Skeletal muscle tissue (tissue), 4 donors: Measurements from ENCODE around the gene STK25. TPM values are rescaled to one million over a fixed set of nuclear protein-coding genes. Genes with fewer than 3 reads are reported as not detected.

Source experiments
- H3K27ac ChIP-seq: one replicate; pipeline ENCODE4 v1.7.0; 2013; ENCODE audit warnings: mild to moderate bottlenecking, low read depth, low read length, inconsistent platforms
- H3K27me3 ChIP-seq, 3 donors: one replicate each; pipeline ENCODE4 v1.7.0; 2013; ENCODE audit warnings: low read length in 3 of 3; ENCODE audit not compliant: control insufficient read depth in 3 of 3, insufficient read depth in 3 of 3
- H3K36me3 ChIP-seq, 3 donors: one replicate each; pipeline ENCODE4 v1.7.0; 2013; ENCODE audit warnings: low read length in 3 of 3; ENCODE audit not compliant: control insufficient read depth in 3 of 3, insufficient read depth in 3 of 3
- H3K4me1 ChIP-seq, 3 donors: one replicate each; pipeline ENCODE4 v1.7.0; 2013; ENCODE audit warnings: low read length in 3 of 3, mild to moderate bottlenecking in 3 of 3; ENCODE audit not compliant: control insufficient read depth in 3 of 3, insufficient read depth in 3 of 3
- H3K4me3 ChIP-seq, 3 donors: one replicate each; pipeline ENCODE4 v1.7.0; 2013; ENCODE audit warnings: low read length in 3 of 3
- H3K9ac ChIP-seq, 3 donors: one replicate each; pipeline ENCODE4 v1.7.0; 2013; ENCODE audit warnings: low read length in 3 of 3, mild to moderate bottlenecking in 3 of 3, moderate library complexity in 2 of 3, low read depth in 1 of 3
- H3K9me3 ChIP-seq, 3 donors: one replicate each; pipeline ENCODE4 v1.7.0; 2013; ENCODE audit warnings: low read length in 3 of 3; ENCODE audit not compliant: control insufficient read depth in 3 of 3
- total RNA-seq: library from RNA; depleted of rRNA; stranded (reverse); fragments of >200 nt; gene quantifications from one replicate; pipeline ENCODE4 v1.2.3, GENCODE V29; 2014
- donor health status: Osteomylitis.

Gene STK25
- total RNA-seq, 1 donor from 2014 or later: 178 TPM

DNA sequence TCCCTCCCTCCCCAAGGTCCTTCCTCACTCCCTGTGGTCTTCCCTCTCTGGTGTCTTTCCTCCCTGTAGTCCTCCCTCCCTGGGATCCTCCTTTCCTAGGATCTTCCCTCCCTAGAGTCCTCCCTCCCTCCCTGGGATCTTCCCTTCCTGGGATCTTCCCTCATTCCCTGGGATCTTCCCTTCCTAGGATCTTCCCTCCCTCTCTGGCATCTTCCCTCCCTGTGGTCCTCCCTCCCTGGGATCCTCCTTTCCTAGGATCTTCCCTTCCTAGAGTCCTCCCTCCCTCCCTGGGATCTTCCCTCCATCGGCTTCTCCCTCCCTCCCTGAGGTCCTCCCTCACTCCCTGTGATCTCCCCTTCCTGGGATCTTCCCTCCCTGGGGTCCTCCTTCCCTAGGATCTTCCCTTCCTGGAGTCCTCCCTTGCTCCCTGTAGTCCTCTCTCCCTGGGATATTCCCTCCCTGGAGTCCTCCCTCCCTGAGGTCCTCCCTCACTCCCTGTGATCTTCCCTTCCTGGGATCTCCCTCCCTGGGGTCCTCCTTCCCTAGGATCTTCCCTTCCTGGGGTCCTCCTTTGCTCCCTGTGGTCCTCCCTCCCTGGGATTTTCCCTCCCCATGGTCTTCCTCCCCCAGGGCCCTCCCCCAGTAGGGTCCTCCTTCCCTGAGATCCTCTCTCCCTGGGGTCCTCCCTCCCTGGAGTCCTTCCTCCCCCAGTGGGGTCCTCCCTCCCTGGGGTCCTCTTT, 23.0 kb downstream of the STK25 start:
- Histone ChIP-seq H3K9ac (no peak overlapping the region), H3K36me3 (peaks cover 2 to 16% (median 14%) of the 10 kb centered on the region in 3 donors), H3K27me3 (no peaks in the 10 kb centered on the region), H3K27ac (no peak overlapping the region), H3K9me3 (no peaks in the 10 kb centered on the region), H3K4me3 (no peak overlapping the region), H3K4me1 (no peaks in the 10 kb centered on the region)

DNA sequence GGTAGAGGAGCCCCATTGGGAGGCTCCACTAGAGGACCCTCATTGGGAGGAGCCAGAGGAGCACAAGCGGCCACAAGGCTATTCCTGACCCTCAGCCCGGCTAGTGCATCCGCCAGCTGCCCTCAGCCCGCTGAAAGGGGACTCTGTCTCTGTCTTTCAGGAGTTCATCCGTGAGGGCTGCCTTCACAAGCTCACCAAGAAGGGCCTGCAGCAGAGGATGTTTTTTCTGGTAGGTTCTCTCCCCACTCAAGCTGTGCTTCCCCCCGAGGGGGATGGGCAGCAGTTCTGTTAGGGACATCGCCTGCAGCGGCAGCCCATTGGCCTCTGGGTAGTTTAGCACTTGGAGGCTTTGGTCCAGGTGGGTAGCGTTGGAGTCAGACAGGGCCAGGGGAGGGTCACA, 25.1 kb downstream of the STK25 start:
- no peaks in the 10 kb centered on the region for H3K4me1 ChIP-seq
- no peak overlapping the region for H3K9ac ChIP-seq
- H3K27ac ChIP-seq: no peak overlapping the region
- no peaks in the 10 kb centered on the region for H3K27me3 ChIP-seq
- H3K36me3 ChIP-seq: peaks cover 6 to 23% (median 21%) of the 10 kb centered on the region in 3 donors
- H3K9me3 ChIP-seq: no peaks in the 10 kb centered on the region
- no peak overlapping the region for H3K4me3 ChIP-seq

DNA sequence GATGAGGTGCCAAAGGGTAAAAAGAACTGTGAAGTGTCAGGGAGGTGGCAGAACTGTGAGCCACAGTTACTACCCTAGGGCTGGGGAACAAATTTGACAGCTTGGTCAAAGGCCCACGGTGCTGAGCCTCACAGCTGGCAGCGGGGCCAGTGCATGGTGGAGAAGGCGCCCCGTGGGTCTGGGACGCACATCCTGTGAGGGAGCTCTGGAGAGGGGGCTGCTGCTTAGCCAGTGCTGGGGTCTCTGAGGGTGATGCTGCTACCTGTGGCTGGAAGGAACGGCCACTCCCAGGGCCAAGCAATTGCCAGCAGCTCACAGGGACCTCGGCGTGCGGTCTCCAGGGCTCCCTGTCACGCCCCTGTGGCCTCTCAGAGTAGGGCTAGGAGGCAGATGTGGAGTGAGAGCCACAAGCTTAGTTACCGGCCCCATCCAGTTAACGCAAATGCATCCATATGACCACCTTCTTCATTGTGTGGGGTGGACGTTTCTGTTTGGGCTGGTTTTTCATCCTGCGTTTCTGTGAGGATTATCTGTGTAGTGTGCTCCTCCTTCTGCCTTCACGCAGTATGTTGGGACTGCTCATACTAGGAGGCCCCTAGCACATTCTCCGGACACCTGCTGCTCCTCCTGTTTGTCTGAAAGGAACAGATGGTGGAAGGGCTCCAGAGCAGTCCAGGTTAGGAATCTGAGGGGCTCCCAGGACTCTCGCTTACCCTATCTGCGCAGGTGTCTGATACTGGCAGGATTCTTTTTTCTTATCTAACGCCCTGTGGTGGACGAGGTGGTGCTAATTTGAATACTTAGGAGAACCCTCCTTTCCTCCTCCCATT, 26.0 kb downstream of the STK25 start:
- Histone ChIP-seq H3K9me3 (no peaks in the 10 kb centered on the region), H3K27me3 (no peaks in the 10 kb centered on the region), H3K4me1 (no peaks in the 10 kb centered on the region), H3K4me3 (no peak overlapping the region), H3K9ac (no peak overlapping the region), H3K36me3 (peaks cover 10 to 25% (median 21%) of the 10 kb centered on the region in 3 donors), H3K27ac (no peak overlapping the region)

DNA sequence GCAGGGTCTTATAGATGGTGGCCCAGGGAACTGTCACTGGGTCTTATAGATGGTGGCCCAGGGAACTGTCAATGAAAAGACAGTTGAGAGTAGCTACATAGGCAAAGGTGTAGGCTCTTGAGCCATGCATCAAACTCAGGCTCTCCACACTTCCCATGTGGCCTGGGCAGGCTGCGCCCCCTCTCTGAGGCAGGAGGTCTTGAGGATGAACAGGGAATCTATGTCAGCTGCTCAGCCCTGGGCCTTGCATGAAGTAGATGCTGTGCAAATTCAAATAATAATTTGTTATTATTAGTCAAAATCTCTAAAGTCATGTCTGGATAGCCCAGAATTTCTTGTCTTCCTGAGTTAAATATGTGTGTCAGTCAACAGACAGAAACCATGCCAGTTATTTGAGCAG, 26.7 kb downstream of the STK25 start:
- Histone ChIP-seq H3K36me3 (peaks cover 10 to 23% (median 19%) of the 10 kb centered on the region in 3 donors), H3K9me3 (no peaks in the 10 kb centered on the region), H3K4me3 (no peak overlapping the region), H3K9ac (no peak overlapping the region), H3K4me1 (no peaks in the 10 kb centered on the region), H3K27ac (no peak overlapping the region), H3K27me3 (no peaks in the 10 kb centered on the region)

DNA sequence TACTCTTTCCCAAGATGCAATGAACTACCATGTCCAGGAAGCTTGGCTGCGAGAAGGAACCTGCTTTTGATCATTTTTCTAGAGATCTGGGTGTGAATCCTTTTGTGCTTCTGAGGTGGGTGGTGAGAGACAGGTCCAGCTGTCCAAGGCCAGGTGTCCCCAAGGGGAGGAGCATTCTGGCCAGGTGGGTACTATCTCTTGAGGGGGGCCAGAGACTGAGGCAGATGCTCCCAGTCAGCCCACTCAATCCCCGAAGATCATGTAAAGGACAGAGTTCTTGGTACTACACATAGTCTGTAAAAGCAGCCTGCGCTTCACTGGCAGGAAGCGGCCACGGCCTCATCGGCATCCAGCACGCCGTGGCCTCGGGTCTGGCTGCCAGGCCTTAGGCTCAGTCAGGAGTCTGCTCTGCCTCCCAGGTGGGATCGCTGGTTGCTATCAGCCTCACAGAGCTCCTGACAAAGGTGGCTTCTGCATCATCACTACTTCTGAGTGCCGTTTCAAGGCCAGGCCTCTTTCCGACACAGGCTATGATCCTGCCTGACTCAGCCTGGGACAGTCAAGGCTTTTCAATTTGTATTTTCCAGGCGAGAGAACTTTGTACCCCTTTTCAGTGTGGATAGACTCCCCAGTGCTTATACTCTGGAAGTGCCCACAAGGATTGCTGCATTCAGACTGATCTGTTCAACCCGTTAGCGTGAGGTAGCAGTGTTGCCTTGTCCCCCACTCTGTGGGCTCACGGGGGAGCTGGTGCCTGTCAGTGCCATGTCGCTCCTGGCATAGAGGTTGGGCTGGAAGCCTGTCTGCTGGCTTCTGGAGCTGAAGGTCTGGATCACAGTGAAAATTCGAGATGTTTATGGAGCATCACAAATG, 29.1 kb downstream of the STK25 start:
- Histone ChIP-seq H3K4me3 (no peak overlapping the region), H3K4me1 (no peaks in the 10 kb centered on the region), H3K36me3 (peaks cover 10 to 18% (median 18%) of the 10 kb centered on the region in 3 donors), H3K27ac (no peak overlapping the region), H3K9ac (no peak overlapping the region), H3K9me3 (no peaks in the 10 kb centered on the region), H3K27me3 (no peaks in the 10 kb centered on the region)

DNA sequence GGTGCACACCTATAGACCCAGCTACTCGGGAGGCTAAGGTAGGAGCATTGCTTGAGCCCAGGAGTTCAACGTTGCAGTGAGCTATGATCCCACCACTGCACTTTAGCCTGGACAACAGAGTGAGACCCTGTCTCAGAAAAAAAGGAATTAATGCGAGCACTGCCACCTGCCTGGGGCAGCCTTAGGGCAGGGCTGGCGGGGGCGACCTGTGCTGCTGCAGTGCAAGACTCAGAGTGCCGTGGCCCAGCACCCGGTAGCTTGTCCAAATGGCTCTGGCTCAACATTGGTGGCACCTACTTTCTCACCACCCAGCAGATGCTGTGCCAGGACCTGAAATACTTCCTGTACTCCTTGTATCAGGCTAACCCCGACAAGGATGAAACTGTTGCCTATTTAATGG, 30.2 kb downstream of the STK25 start:
- Histone ChIP-seq H3K27me3 (no peaks in the 10 kb centered on the region), H3K36me3 (peaks cover 10 to 15% (median 13%) of the 10 kb centered on the region in 3 donors), H3K4me1 (no peaks in the 10 kb centered on the region), H3K9ac (no peak overlapping the region), H3K9me3 (no peaks in the 10 kb centered on the region), H3K4me3 (no peak overlapping the region), H3K27ac (no peak overlapping the region)

DNA sequence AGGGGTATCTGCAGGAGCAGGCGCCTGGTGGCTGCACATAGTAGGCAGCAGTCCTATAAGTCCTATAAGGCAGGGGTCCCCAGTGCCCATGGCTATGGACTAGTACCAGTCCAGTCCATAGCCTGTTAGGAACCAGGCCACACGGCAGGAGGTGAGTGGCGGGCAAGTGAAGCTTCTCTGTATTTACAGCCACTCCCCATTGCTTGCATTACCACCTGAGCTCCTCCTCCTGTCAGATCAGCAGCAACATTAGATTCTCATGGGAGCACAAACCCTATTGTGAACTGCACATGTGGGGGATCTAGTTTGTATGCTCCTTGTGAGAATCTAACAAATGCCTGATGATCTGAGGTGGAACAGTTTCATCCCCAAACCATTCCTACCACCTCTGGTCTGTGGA, 33.1 kb downstream of the STK25 start:
- H3K27ac ChIP-seq: no peak overlapping the region
- H3K27me3 ChIP-seq: no peaks in the 10 kb centered on the region
- no peak overlapping the region for H3K4me3 ChIP-seq
- H3K4me1 ChIP-seq: no peaks in the 10 kb centered on the region
- peaks cover 10 to 16% (median 13%) of the 10 kb centered on the region in 3 donors for H3K36me3 ChIP-seq
- H3K9me3 ChIP-seq: no peaks in the 10 kb centered on the region
- H3K9ac ChIP-seq: no peak overlapping the region

DNA sequence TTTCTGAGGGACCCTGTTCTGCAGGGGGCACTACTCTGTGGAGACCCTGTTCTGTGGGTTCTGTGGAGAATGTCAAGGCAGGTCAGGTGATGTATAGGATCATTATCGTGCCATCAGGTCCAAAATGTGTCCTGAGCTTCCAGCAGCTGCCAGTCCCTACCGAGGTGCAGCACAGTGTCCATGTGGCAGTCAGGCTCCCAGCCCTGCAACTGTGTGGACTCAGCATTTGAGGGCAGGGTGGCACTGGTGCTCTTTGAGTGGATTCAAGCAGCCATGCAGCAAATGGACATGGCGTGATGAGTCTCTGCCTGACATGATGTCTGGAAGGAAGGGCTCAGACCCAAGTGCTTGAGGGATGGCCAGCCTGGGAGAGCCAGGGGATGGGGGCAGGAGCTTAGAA, 35.0 kb downstream of the STK25 start:
- H3K4me1 ChIP-seq: no peaks in the 10 kb centered on the region
- H3K9ac ChIP-seq: no peak overlapping the region
- no peak overlapping the region for H3K27ac ChIP-seq
- no peak overlapping the region for H3K4me3 ChIP-seq
- H3K27me3 ChIP-seq: no peaks in the 10 kb centered on the region
- peaks cover 5 to 10% (median 7%) of the 10 kb centered on the region in 3 donors for H3K36me3 ChIP-seq
- H3K9me3 ChIP-seq: no peaks in the 10 kb centered on the region

DNA sequence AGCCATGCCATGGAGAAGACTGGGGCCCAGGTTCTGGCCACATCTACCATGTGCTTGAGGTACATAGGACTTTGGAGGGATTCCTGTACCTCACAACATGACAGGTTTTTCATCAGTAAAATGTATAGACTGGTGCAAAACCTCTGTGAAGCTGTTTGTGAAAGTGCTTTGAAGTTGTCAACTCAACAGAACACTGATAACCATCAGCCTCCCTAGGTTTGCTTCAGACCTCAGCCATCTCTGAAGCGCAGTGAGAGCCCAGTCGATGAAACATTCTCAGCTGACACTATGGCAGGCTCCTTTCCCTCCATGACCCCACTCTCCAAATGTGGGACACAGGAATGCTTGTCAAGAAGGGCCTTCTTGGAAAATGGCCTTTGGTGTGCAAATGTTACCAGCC, 38.6 kb downstream of the STK25 start:
- no peak overlapping the region for H3K9ac ChIP-seq
- H3K9me3 ChIP-seq: no peaks in the 10 kb centered on the region
- H3K36me3 ChIP-seq: peaks cover 7 to 14% (median 7%) of the 10 kb centered on the region in 3 donors
- no peak overlapping the region for H3K4me3 ChIP-seq
- no peaks in the 10 kb centered on the region for H3K4me1 ChIP-seq
- H3K27me3 ChIP-seq: no peaks in the 10 kb centered on the region
- H3K27ac ChIP-seq: no peak overlapping the region
